GM23248 (cell line): ENCODE results near the gene CYGB. TPM values are rescaled to one million over a fixed set of nuclear protein-coding genes. Genes with fewer than 3 reads are reported as not detected.
A peak's percentile ranks its signal among the peaks of the same experiment; 100 is the strongest.

ENCODE experiments used
- DNase-seq: peaks from one replicate; pipeline ENCODE4 v3.0.0-alpha.2; 2015
- H2AFZ ChIP-seq: fragments of 200-600 bp; sonication (generic); 2 replicates; pipeline ENCODE4 v1.6.1; 2016; ENCODE audit warnings: antibody characterized with exemption
- H3F3A ChIP-seq: fragments of 200-600 bp; sonication (generic); 2 replicates; pipeline ENCODE4 v1.6.1; 2016; ENCODE audit warnings: mild to moderate bottlenecking, antibody characterized with exemption, mixed run types; ENCODE audit not compliant: insufficient read depth
- H3K27ac ChIP-seq: fragments of 200-600 bp; sonication (generic); 2 replicates; pipeline ENCODE4 v1.5.1; 2016; ENCODE audit warnings: mild to moderate bottlenecking
- H3K27me3 ChIP-seq: fragments of 200-600 bp; sonication (generic); replicated peaks from 2 replicates; pipeline ENCODE4 v1.6.1; 2016; ENCODE audit warnings: mild to moderate bottlenecking; ENCODE audit not compliant: insufficient read depth
- H3K36me3 ChIP-seq: fragments of 200-600 bp; sonication (generic); 2 replicates; pipeline ENCODE4 v1.6.1; 2016; ENCODE audit warnings: low read depth, mild to moderate bottlenecking
- H3K4me1 ChIP-seq: fragments of 200-600 bp; sonication (generic); 2 replicates; pipeline ENCODE4 v1.6.1; 2016; ENCODE audit warnings: mild to moderate bottlenecking; ENCODE audit not compliant: insufficient read depth
- H3K4me2 ChIP-seq: fragments of 200-600 bp; sonication (generic); one replicate; pipeline ENCODE4 v1.6.1; 2016; ENCODE audit warnings: mild to moderate bottlenecking; ENCODE audit not compliant: unreplicated experiment
- H3K4me3 ChIP-seq: fragments of 200-600 bp; sonication (generic); 2 replicates; pipeline ENCODE4 v1.5.1; 2016; ENCODE audit warnings: mild to moderate bottlenecking
- H3K79me2 ChIP-seq: fragments of 200-600 bp; sonication (generic); 2 replicates; pipeline ENCODE4 v1.6.1; 2016; ENCODE audit warnings: mild to moderate bottlenecking; ENCODE audit not compliant: insufficient read depth
- H3K9ac ChIP-seq: fragments of 200-600 bp; sonication (generic); 2 replicates; pipeline ENCODE4 v1.6.1; 2016; ENCODE audit warnings: mild to moderate bottlenecking
- H3K9me2 ChIP-seq: fragments of 200-600 bp; sonication (generic); 2 replicates; pipeline ENCODE4 v1.6.1; 2016; ENCODE audit warnings: mixed run types, mild to moderate bottlenecking, moderate library complexity; ENCODE audit not compliant: insufficient read depth
- H3K9me3 ChIP-seq: fragments of 200-600 bp; sonication (generic); one replicate; pipeline ENCODE4 v1.6.1; 2017; ENCODE audit warnings: low read depth
- H4K20me1 ChIP-seq: fragments of 200-600 bp; sonication (generic); 2 replicates; pipeline ENCODE4 v1.6.0; 2016; ENCODE audit not compliant: insufficient read depth
- EZH2 ChIP-seq: fragments of 200-600 bp; sonication (generic); IDR thresholded peaks from 2 replicates; pipeline ENCODE4 v1.6.1; 2018; ENCODE audit warnings: antibody characterized with exemption, mild to moderate bottlenecking; ENCODE audit not compliant: insufficient read depth, poor library complexity, severe bottlenecking
- EZH2phosphoT487 ChIP-seq: fragments of 200-600 bp; sonication (generic); IDR thresholded peaks from 2 replicates; pipeline ENCODE4 v1.6.1; 2018; ENCODE audit warnings: antibody characterized with exemption, moderate library complexity, mild to moderate bottlenecking, low read depth; ENCODE audit not compliant: insufficient read depth
- WGBS, 2 experiments: methylation state at CpG; one replicate each; pipeline ENCODE4 v1.1.6; 2015 to 2017; ENCODE audit warnings: low lambda C conversion rate in 2 of 2, low coverage in 1 of 2; ENCODE audit errors: missing lambda C conversion rate in 2 of 2; 5-methylcytosine and 5-hydroxymethylcytosine counted together
- in situ Hi-C: fragments of 300-500 bp; cut with MboI; formaldehyde crosslinking; loops from 2 replicates; pipeline ENCODE4 v1.15.0; 2020
- polyA plus RNA-seq: library from polyadenylated mRNA; unstranded; fragments of >200 nt; fragmentation: Nextera tagmentation; extraction: Ambion mirVana; gene quantifications from 2 replicates; pipeline ENCODE4 v1.2.1, GENCODE V29; 2016
- total RNA-seq: library from RNA; depleted of rRNA; stranded (reverse); fragments of >200 nt; shearing (Covaris generic); gene quantifications from 2 replicates; pipeline ENCODE4 v1.2.3, GENCODE V29; 2014

The CYGB gene
- total and polyA plus RNA-seq, 2 experiments from 2014 or later: 1.1 to 8.3 TPM

DNA sequence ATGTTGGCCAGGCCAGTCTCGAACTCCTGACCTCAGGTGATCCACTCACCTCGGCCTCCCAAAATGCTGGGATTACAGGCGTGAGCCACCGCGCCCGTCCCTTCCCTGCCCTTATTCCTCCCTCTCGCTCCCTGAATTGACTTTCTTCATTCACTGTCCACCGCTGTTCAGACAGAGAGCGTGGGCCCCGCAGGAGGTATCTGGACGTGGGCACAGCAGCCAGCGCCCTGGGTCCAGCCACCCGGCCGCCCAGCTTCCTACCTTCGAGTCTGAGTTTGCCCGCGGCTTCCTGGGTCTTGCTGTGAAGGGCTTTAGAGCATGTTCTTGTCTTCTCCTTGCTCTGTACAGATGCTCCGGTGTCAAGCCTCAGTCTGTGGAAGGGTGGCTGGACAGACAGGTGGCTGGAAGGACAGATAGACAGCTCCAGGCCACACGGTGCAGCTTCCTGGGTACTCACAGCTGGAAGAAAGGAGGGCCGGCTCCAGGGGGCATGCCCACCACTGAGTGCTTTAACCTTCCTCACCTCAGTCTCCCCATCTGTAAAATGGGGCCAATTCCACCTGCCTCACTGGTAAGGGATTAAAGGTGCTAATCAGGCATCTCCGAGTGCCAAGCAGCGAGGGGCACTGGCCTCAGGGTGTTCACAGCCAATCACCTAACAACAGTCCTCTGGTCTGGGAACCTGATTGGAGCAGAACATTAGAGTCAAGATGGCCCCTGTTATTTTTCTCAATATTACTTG, 49.9 kb downstream of the CYGB start:
- TF ChIP-seq EZH2: no peak
- no peak for TF ChIP-seq EZH2phosphoT487
- 96 to 98% methylated on average over 20 to 22 of the region's 22 CpGs for WGBS, 2 experiments
- DNase-seq: no peak
- H3K36me3 ChIP-seq: no peaks in the 10 kb centered on the region
- no peak overlapping the region for H3K27ac ChIP-seq
- in situ Hi-C loops: loop anchor here (25.0 kb wide), 1 partner anchor 100 kb away; the partner anchor contains the start of gene ST6GALNAC2
- no peak overlapping the region for H3K9ac ChIP-seq
- H3K27me3 ChIP-seq: no peaks in the 10 kb centered on the region
- no peaks in the 10 kb centered on the region for H3K9me3 ChIP-seq
- H3K9me2 ChIP-seq: no peaks in the 10 kb centered on the region
- H4K20me1 ChIP-seq: no peaks in the 10 kb centered on the region
- H3K79me2 ChIP-seq: no peaks in the 10 kb centered on the region
- H3F3A ChIP-seq: peaks cover 6% of the 10 kb centered on the region; the same call in 1 of the 2 replicates
- H3K4me2 ChIP-seq: no peak overlapping the region
- H3K4me1 ChIP-seq: no peaks in the 10 kb centered on the region
- H2AFZ ChIP-seq: no peak overlapping the region
- no peak overlapping the region for H3K4me3 ChIP-seq

DNA sequence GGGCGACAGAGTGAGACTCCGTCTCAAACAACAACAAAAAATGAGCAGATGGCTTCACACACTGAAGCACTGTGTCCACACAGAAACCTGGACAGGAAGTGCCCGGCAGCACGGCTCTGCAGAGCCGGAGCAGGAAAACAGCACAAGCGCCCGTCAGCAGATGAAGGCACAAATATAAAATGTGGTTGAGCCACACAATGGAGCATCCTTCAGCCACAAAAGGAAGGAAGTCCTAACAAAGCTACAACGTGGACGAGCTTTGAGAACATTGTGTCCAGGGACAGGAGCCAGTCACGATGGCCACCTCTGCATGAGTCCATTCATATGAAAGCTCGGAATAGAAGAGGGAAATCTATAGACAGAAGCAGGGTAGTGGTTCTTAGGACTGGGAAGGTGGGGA, 51.9 kb downstream of the CYGB start:
- Histone ChIP-seq H3K79me2 (no peaks in the 10 kb centered on the region), H3K4me2 (no peak overlapping the region), H3K9me3 (no peaks in the 10 kb centered on the region), H3F3A (peaks cover 6% of the 10 kb centered on the region; the same call in 1 of the 2 replicates), H3K9me2 (no peaks in the 10 kb centered on the region), H2AFZ (no peak overlapping the region), H3K27ac (no peak overlapping the region), H3K9ac (no peak overlapping the region), H3K4me3 (no peak overlapping the region), H3K36me3 (no peaks in the 10 kb centered on the region), H4K20me1 (no peaks in the 10 kb centered on the region), H3K27me3 (no peaks in the 10 kb centered on the region), H3K4me1 (no peaks in the 10 kb centered on the region)
- 26 to 39% methylated on average over 11 of the region's 11 CpGs for WGBS, 2 experiments
- peak; percentile 18 for DNase-seq
- TF ChIP-seq EZH2phosphoT487 (no peak), EZH2 (no peak)
- in situ Hi-C loops: loop anchor here (25.0 kb wide), 1 partner anchor 102 kb away; the partner anchor contains the start of gene ST6GALNAC2

DNA sequence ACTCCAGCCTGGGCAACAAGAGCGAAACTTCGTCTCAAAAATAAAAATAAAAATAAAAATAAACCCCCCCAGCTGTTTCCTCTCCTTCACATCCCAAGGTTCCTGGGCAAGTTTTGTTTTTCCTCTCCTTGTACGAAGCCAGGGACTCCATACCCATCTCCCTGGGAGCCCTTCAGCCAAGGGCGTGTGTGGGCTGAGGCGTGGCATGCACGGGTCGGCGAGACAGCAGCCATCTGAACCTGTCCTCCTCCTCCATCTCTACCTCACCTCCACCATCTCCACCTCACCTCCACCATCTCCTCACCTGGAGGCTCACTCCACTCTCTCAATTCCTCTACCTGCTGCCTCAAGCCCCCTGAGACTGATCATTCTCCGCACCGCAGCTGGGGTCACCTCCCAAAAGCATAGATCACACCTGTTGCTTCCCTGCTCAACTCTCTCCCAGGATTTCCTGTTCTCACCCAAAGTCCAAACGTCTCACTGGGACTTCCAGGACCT, 53.2 kb downstream of the CYGB start:
- H3K4me1 ChIP-seq: no peaks in the 10 kb centered on the region
- H3K9ac ChIP-seq: no peak overlapping the region
- H3K4me3 ChIP-seq: no peak overlapping the region
- H3K4me2 ChIP-seq: no peak overlapping the region
- H2AFZ ChIP-seq: no peak overlapping the region
- no peaks in the 10 kb centered on the region for H3K36me3 ChIP-seq
- in situ Hi-C loops: loop anchor here (25.0 kb wide), 1 partner anchor 103 kb away; the partner anchor contains the start of gene ST6GALNAC2
- WGBS, 2 experiments: 85 to 88% methylated on average over 11 of the region's 11 CpGs
- H3K27ac ChIP-seq: no peak overlapping the region
- H3K27me3 ChIP-seq: no peaks in the 10 kb centered on the region
- DNase-seq: no peak
- no peaks in the 10 kb centered on the region for H3K79me2 ChIP-seq
- TF ChIP-seq EZH2 (no peak), EZH2phosphoT487 (no peak)
- no peaks in the 10 kb centered on the region for H3K9me2 ChIP-seq
- no peaks in the 10 kb centered on the region for H4K20me1 ChIP-seq
- H3F3A ChIP-seq: peaks cover 6% of the 10 kb centered on the region; the same call in 1 of the 2 replicates
- H3K9me3 ChIP-seq: no peaks in the 10 kb centered on the region

DNA sequence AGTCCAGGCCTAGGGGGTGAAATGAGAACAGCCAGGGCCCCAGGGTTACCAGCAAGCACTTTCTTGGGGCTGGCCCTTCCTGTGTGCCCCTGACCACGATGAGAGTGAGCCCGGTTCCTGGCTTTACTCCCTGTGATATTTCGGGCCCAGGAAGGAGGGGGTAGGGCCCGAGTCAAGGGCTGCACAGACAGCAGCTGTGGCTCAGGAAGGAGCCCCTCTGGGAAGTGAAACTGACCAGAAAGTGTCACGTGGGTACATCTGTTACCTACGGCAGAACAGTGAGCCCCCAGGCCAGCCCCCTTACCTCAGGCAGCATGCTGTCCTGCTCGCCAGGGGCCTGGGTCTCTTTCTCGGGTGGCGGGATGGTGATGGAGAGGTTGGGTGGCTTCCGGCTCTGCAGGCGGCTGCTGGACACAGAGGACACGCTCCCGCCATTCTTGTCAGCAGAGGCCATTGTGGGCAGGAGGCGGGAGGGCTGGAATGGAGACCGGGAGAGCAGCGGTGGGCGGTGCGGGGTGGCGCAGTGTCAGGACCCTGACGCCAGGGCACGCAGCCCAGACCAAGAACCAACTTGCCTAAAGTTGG, 56.3 kb downstream of the CYGB start:
- Histone ChIP-seq H3K9ac (no peak overlapping the region), H3K27me3 (no peaks in the 10 kb centered on the region), H2AFZ (no peak overlapping the region), H3K9me3 (no peaks in the 10 kb centered on the region), H3K9me2 (no peaks in the 10 kb centered on the region), H3K4me1 (no peaks in the 10 kb centered on the region), H3K79me2 (no peaks in the 10 kb centered on the region), H3F3A (peaks cover 6% of the 10 kb centered on the region; the same call in 1 of the 2 replicates), H3K4me3 (no peak overlapping the region), H3K4me2 (no peak overlapping the region), H4K20me1 (no peaks in the 10 kb centered on the region), H3K36me3 (no peaks in the 10 kb centered on the region), H3K27ac (no peak overlapping the region)
- TF ChIP-seq EZH2 (no peak), EZH2phosphoT487 (no peak)
- in situ Hi-C loops: loop anchor here (25.0 kb wide), 1 partner anchor 106 kb away; the partner anchor contains the start of gene ST6GALNAC2
- no peak for DNase-seq
- WGBS, 2 experiments: 85 to 86% methylated on average over 21 of the region's 21 CpGs
